ENCODE results near the gene N4BP2. TPM values are rescaled to one million over a fixed set of nuclear protein-coding genes. Genes with fewer than 3 reads are reported as not detected.

Gene N4BP2
- 3.1 and 3.2 TPM in 2 replicates for total RNA-seq

DNA sequence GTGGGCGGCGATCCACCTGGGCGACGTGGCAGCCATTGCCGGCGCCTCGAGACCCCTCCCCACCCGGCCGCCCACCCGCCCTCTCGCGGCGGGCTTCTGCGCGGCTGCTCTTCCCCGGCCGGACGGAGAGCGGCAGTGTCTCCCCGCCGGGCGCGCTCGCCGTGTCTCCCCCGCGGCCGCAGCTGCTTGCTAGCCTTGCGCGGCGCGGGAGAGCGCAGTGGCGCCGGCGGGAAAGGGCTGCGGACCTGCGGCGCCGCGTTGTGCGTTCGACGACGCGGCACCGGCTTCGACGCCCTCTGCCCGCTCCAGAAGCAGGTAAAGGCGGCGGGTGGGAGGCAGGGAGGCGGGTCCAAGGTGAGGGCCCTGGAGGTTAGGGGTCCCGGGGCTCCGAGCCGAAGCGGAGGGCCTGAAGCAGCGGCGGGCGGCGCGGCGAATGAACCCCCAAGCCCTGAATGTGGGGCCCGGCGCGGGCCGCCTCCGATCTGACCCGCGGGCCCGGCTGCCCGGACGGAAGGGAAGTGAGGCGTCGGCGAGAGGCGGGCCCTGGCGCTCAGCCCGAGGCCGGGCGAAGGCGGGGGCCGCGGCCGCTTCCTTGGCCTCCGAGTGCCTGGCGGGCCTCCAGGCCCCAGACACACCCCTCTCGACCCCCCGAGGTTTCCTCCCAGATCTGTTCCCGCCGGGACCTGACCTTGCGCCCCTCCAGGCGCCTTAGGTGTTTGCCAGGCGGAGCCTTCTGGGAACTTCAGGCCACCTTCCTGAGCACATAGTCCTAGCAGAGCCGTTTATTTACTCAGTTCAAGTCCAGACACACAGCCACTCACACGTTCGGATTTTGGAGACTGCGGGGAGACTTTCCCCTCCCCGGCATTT, at the start of gene N4BP2:
TSS of gene N4BP2 (plus strand) at position 135 of the 870 bp plus-strand sequence. CDS start 40,491 bp downstream, outside the sequence.

DNA sequence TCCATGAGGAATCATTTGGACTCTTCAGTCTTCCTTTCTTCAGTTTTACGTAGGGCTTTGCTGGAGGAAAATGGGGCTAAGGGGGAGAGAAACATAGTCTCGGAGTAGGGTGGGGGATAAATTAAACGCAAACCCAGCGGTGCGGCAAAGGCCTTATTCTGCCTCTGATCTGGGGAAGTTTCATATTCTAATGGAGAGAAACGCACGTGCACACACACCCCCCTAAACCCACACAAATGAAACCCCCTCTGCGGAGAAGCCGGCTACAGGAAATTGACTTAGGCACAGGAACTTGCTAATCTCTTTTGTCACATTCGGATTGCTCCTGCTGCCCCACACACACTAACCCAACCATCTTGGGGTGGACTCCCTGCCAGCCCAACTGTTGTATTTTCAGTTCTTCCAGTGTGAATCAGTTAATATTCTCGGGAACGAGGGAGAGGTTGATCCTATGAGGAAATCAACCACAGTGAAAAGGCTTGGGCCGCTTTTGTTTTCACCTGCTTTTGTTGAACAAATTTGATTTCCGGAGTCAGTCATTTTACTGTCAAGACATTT, 140.2 kb downstream of the N4BP2 start, which contains the start of gene RHOH:
TSS of gene RHOH (plus strand) at position 308 of the 558 bp plus-strand sequence. CDS start 46,356 bp downstream, outside the sequence.

Other genes with a start within 250 kb of the N4BP2 start
- gene PDS5A, start 78.9 kb upstream of the N4BP2 start, total RNA-seq: 35.4 and 44.8 TPM in 2 replicates
- gene RHOH, start 140.2 kb downstream of the N4BP2 start, total RNA-seq: not detected in 2 replicates

All from cardiac ventricle fibroblast (primary cell).